ENCODE data around the gene KIF2B.
"Not testable (repeated sequence)": the region's sequence is repeated elsewhere in the genome, so short reads cannot be mapped to it uniquely, and the experiment has no call there.

Gene KIF2B

GRCh38 chr17:53822764-53823163, at the start of gene KIF2B:
Gene KIF2B (plus strand): TSS chr17:53822927. CDS start chr17:53823034, 107 bp downstream.
- DNase-seq = no peak

GRCh38 chr17:53780320-53780719, 42.4 kb upstream of the KIF2B start:
- no peak for DNase-seq

GRCh38 chr17:53791551-53791950, 31.2 kb upstream of the KIF2B start:
- no peak for DNase-seq

GRCh38 chr17:53792451-53792850, 30.3 kb upstream of the KIF2B start:
- DNase-seq = no peak

DNA sequence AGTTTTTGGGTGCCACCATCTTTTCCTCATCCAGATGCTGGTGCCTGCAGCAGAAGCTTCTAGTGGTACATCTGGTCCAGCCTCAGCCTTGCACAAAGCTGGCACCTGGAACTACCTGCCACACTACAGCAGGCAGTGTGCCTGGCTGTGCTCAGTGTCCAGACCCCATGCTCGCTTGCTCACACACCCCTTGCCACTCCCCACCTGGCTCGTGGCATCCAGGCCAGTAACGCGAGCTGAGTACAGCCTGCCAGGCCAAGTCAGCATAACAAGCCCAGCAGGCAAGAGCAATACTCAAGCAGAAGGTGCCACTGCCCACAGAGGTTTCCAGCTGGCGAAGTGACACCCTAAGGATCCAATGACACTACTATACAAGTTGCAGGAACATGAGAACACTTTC, 29.7 kb upstream of the KIF2B start:
- no peak for DNase-seq

DNA sequence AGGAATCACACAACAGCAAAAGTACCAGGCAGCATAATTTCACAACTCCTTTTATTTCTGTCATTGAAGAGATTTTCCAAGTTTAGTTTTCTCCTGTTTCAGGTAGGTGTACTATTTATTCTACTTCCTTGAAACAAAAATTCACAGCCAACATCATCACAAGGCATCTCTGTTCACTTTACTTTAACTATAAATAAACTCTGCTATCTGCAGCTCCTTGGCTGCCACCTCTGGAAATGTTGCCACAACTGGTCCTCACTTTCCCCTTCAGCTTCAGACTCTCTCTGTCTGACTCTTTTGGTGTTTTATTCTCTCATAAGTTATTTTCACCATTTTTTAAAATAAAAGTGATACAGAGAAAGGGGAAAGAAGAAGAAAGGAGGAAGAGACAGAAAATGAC, 27.9 kb upstream of the KIF2B start:
- DNase-seq = no peak

GRCh38 chr17:53796642-53797041, 26.1 kb upstream of the KIF2B start:
- DNase-seq = no peak

- no peak for DNase-seq
Observed at GRCh38 chr17:53797501-53797900, 25.2 kb upstream of the KIF2B start.

DNA sequence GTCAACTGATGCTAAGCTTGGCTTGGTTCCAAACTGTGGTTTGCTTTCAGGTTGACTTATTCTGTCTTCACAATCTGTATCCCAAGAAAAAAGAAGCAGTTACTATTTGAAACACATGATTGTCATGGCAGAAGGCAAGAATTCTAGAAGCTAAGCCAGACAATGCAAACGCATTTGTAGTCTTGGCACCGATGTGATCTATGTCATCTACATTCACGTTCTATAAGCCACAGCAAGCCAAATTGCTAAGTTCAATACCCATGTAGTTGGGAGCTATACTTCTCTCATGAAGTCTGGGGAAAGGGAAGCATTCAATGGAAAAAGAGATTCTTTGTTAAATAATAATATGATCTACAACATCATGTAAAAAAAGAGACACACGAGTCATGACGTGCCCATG, 18.3 kb upstream of the KIF2B start:
- DNase-seq = no peak

DNA sequence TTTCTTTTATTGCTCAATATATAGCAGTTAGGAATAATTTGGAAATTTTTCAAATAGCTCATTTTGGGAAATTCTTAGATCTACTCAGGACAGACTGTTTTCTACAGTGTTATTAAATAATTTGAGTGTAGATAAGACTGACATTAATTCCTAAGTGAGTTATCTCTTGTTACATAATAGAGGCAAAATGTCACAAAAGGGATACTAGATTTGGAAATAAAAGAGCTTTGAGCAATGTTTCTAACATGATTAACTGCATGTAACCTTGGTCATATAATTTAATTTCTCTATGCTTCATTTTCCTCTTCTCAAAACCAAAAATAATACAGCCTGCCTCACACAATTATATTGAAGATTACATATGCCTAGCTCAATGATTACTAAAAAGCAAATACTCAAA, 16.3 kb upstream of the KIF2B start:
- DNase-seq = no peak

DNA sequence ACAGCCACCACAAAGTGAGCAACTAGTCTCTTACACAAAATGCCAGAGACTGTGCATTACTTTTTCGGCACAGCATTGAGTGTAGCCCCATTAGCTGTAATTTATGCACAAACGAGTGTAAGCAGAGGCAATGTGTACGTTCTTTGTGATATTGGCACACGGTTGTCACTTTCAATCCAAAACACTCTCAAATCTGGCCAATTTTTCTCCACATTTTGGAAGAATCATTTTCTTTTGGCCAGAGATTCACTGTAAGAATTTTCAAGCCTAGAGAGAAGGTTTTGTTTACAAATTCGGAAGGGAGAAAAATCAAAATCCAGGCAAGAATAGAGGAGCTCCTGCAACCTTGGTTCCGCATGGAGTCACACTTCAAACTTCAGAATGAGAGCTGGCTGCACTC, 15.4 kb upstream of the KIF2B start:
- no peak for DNase-seq

DNA sequence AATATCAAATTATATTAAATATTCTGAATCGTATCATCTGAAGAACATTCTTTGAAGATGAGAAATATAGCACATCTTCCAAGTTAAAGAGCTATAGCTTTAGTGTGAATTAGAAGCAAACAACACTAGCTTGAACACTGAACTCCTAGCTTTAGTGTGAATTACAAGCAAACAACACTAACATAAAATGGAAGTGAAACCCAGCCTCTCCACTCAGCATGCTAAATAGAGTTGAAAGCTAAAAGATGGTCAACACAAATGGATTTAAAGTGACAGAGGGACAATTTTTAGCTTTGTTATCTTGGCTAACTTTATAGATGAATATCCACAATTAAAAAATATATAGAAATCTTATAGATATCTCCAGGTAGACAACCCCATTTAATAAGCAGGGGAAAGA, 4.5 kb upstream of the KIF2B start:
- DNase-seq = no peak

DNA sequence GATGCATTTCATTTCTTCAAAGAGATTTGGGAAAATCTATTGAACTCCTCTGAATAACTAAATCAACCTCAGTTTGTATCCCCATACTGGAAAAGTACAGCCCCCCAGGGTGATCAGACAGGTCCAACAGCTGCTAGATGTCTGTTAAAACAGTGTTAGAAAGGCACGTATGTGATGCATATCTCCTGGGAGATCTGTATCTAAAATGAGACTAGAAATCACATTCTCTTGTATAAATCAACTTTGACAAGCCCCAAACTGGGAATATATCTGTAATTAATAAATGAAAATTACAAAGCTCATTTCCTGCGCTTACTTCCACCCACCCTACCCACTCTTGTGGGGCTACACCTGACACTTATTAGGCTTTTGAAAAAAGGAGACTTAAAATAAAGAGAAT, 3.8 kb upstream of the KIF2B start:
- DNase-seq = no peak

DNA sequence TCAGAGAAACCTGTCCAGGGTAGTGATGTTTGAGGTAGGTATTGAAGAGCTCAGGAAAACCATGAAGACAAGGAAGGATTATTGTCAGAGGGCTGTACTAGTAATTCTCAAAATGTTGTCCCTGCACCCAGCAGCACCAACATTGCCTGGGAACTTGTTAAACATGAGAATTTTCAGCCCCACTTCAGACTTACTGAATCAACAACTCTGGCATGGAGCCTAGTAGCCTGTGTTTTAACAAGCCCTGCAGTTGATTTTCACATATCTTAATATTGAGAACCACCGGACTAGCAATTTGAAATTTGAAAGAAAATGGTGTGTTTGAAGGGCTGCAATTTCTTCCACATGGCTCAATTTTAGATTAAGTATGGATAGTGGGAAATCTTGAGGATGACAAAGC, 2.8 kb upstream of the KIF2B start:
- DNase-seq = no peak

- DNase-seq = no peak
Observed at GRCh38 chr17:53823341-53824050, 769 bp downstream of the KIF2B start.

DNA sequence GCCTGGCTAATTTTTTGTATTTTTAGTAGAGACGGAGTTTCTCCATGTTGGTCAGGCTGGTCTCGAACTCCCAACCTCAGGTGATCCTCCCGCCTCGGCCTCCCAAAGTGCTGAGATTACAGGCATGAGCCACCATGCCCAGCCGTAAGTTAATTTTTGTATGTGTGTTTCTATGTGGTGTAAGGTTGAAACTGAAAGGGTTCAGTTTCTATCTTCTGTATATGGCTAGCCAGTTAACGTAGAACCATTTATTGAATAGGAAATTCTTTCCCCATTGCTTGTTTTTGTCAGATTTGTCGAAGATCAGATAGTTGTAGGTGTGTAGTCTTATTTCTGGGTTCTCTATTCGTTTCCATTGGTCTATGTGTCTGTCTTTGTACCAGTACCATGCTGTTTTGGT, 12.0 kb downstream of the KIF2B start:
- not testable (repeated sequence) for DNase-seq

GRCh38 chr17:53837131-53837530, 14.4 kb downstream of the KIF2B start:
- no peak for DNase-seq

GRCh38 chr17:53844491-53845107, 21.9 kb downstream of the KIF2B start:
- DNase-seq = no peak

DNA sequence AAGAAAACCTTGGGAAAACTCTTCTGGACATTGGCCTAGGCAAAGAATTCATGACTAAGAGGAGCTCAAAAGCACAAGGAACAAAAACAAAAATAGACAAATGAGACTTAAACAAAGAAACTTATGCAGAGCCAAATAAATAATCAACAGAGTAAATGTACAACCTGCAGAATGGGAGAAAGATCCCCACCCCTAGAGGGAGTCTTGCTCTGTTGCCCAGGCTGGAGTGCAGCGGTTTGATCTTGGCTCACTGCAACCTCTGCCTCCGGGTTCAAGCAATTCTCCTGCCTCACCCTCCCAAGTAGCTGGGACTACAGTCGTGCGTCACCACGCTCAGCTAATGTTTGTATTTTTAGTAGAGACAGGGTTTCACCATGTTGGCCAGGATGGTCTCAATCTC, 48.4 kb downstream of the KIF2B start:
- not testable (repeated sequence) for DNase-seq

Measured in GOT3 (cell line).